HCT116 (cell line): ENCODE results near the gene KCNK2.

Experiments
- CEBPB ChIP-seq: IDR thresholded peaks from 2 replicates; pipeline ENCODE4 v1.6.1; 2012; ENCODE audit warnings: low read depth
- CTCF ChIP-seq, 3 experiments: fragments of 200-600 bp in 1 of 3; sonication (generic) in 1 of 3; IDR thresholded peaks in 2 of 3; conservative IDR thresholded peaks in 1 of 3; 2 replicates each; pipeline ENCODE4 v1.5.1; 2012 to 2017; ENCODE audit warnings: low read depth in 2 of 3, low read length in 2 of 3, antibody characterized with exemption in 1 of 3, borderline replicate concordance in 1 of 3, control low read depth in 1 of 3, mild to moderate bottlenecking in 1 of 3, mixed read lengths in 1 of 3, mixed run types in 1 of 3, moderate library complexity in 1 of 3; ENCODE audit not compliant: insufficient read depth in 1 of 3
- EZH2 ChIP-seq: fragments of 200-600 bp; sonication (generic); IDR thresholded peaks from 2 replicates; pipeline ENCODE4 v1.6.1; 2017; ENCODE audit warnings: antibody characterized with exemption, mixed run types
- MAX ChIP-seq: IDR thresholded peaks from 2 replicates; pipeline ENCODE4 v1.6.1; 2012
- POLR2A ChIP-seq: IDR thresholded peaks from 2 replicates; pipeline ENCODE4 v1.7.0; 2011; ENCODE audit warnings: borderline replicate concordance; ENCODE audit not compliant: insufficient read depth, insufficient read length; ENCODE audit errors: extremely low read depth
- POLR2AphosphoS5 ChIP-seq: IDR thresholded peaks from 2 replicates; pipeline ENCODE4 v1.6.1; 2011; ENCODE audit warnings: mild to moderate bottlenecking, low read depth, low read length, moderate library complexity
- REST ChIP-seq: IDR thresholded peaks from 2 replicates; pipeline ENCODE4 v1.6.1; 2012; ENCODE audit warnings: low read depth
- SP1 ChIP-seq: IDR thresholded peaks from 2 replicates; pipeline ENCODE4 v1.6.1; 2012; ENCODE audit warnings: low read depth
- SRF ChIP-seq: IDR thresholded peaks from 2 replicates; pipeline ENCODE4 v1.6.1; 2012; ENCODE audit warnings: low read depth
- TF ChIP-seq, protein P1 (sequence below): IDR thresholded peaks from 2 replicates; pipeline ENCODE4 v1.6.1; 2011; ENCODE audit warnings: mild to moderate bottlenecking, low read length, moderate library complexity; ENCODE audit not compliant: insufficient replicate concordance; ENCODE audit errors: extremely low read depth

GRCh38 chr1:215263636-215264035 lies 181.1 kb downstream of the KCNK2 start:
- no peak for TF ChIP-seq CTCF (IDR thresholded peaks at IDR 0.05 in 2 of 3, conservative IDR thresholded peaks at IDR 0.05 in 1 of 3; ENCODE audit: borderline replicate concordance in 1 of 3, insufficient read depth in 1 of 3, low read depth in 2 of 3, low read length in 2 of 3)
- no peak for TF ChIP-seq POLR2AphosphoS5
- TF ChIP-seq, protein P1, sequence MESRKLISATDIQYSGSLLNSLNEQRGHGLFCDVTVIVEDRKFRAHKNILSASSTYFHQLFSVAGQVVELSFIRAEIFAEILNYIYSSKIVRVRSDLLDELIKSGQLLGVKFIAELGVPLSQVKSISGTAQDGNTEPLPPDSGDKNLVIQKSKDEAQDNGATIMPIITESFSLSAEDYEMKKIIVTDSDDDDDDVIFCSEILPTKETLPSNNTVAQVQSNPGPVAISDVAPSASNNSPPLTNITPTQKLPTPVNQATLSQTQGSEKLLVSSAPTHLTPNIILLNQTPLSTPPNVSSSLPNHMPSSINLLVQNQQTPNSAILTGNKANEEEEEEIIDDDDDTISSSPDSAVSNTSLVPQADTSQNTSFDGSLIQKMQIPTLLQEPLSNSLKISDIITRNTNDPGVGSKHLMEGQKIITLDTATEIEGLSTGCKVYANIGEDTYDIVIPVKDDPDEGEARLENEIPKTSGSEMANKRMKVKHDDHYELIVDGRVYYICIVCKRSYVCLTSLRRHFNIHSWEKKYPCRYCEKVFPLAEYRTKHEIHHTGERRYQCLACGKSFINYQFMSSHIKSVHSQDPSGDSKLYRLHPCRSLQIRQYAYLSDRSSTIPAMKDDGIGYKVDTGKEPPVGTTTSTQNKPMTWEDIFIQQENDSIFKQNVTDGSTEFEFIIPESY: no peak
- TF ChIP-seq CEBPB: no peak
- no peak for TF ChIP-seq MAX
- TF ChIP-seq SRF: no peak
- no peak for TF ChIP-seq SP1
- no peak for TF ChIP-seq EZH2
- TF ChIP-seq POLR2A: no peak
- no peak for TF ChIP-seq REST
